Raji (cell line): ENCODE data around the gene BSDC1.
A peak's percentile ranks its signal among the peaks of the same experiment; 100 is the strongest.

Experiments used
- POLR2A ChIP-seq: IDR thresholded peaks from 2 replicates; pipeline ENCODE4 v1.6.1; 2011; ENCODE audit warnings: low read depth, low read length, control low read depth; ENCODE audit not compliant: insufficient read depth

Gene BSDC1

GRCh38 chr1:32349211-32349708, 45.0 kb downstream of the BSDC1 start:
- no peak for TF ChIP-seq POLR2A

- no peak for TF ChIP-seq POLR2A
These were observed 47.6 kb downstream of the BSDC1 start for GRCh38 chr1:32346532-32347157.

- no peak for TF ChIP-seq POLR2A
These were observed 48.9 kb downstream of the BSDC1 start for GRCh38 chr1:32345289-32345827.

GRCh38 chr1:32342704-32343103, 51.5 kb downstream of the BSDC1 start:
- TF ChIP-seq POLR2A = no peak

- TF ChIP-seq POLR2A = no peak
These were observed 52.3 kb downstream of the BSDC1 start for GRCh38 chr1:32341971-32342370.

GRCh38 chr1:32341186-32341757, 53.0 kb downstream of the BSDC1 start:
- TF ChIP-seq POLR2A = no peak

GRCh38 chr1:32339363-32339978, 54.8 kb downstream of the BSDC1 start:
- 0 out of 2 replicates have a peak, but pooled peaks have one; percentile 19 for TF ChIP-seq POLR2A

GRCh38 chr1:32338637-32339145, 55.5 kb downstream of the BSDC1 start:
- TF ChIP-seq POLR2A = no peak

- no peak for TF ChIP-seq POLR2A
These were observed 56.2 kb downstream of the BSDC1 start for GRCh38 chr1:32337855-32338636.

- peak; percentile 55 for TF ChIP-seq POLR2A
These were observed 57.1 kb downstream of the BSDC1 start for GRCh38 chr1:32336963-32337675.

- TF ChIP-seq POLR2A = no peak
These were observed 57.7 kb downstream of the BSDC1 start for GRCh38 chr1:32336591-32336932.

- TF ChIP-seq POLR2A = peak; percentile 92
These were observed 58.3 kb downstream of the BSDC1 start, which contains the start of gene MARCKSL1 for GRCh38 chr1:32335790-32336590. Gene MARCKSL1 (minus strand): TSS chr1:32336233. CDS start chr1:32336033, 200 bp downstream.

- TF ChIP-seq POLR2A = no peak
These were observed 58.8 kb downstream of the BSDC1 start for GRCh38 chr1:32335535-32335789.
